Measurements from ENCODE around the gene ZNF66.
"Not testable (repeated sequence)": the region's sequence is repeated elsewhere in the genome, so short reads cannot be mapped to it uniquely, and the experiment has no call there.

The ZNF66 gene

GRCh38 chr19:20776083-20777076, at the start of gene ZNF66:
Gene ZNF66 (plus strand): TSS chr19:20776304. CDS start chr19:20776448, 144 bp downstream.
- in situ Hi-C loops (cut with MboI; ENCODE audit: low sequenced_read_pairs, unreplicated experiment): no loop called here
- peak; percentile 88 for DNase-seq (ENCODE audit: low spot score)
- TF ChIP-seq, protein P1, sequence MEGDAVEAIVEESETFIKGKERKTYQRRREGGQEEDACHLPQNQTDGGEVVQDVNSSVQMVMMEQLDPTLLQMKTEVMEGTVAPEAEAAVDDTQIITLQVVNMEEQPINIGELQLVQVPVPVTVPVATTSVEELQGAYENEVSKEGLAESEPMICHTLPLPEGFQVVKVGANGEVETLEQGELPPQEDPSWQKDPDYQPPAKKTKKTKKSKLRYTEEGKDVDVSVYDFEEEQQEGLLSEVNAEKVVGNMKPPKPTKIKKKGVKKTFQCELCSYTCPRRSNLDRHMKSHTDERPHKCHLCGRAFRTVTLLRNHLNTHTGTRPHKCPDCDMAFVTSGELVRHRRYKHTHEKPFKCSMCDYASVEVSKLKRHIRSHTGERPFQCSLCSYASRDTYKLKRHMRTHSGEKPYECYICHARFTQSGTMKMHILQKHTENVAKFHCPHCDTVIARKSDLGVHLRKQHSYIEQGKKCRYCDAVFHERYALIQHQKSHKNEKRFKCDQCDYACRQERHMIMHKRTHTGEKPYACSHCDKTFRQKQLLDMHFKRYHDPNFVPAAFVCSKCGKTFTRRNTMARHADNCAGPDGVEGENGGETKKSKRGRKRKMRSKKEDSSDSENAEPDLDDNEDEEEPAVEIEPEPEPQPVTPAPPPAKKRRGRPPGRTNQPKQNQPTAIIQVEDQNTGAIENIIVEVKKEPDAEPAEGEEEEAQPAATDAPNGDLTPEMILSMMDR (IDR thresholded peaks at IDR 0.05; ENCODE audit: borderline replicate concordance, control extremely low read depth, extremely low read depth, insufficient read depth, missing control alignments): no peak

DNA sequence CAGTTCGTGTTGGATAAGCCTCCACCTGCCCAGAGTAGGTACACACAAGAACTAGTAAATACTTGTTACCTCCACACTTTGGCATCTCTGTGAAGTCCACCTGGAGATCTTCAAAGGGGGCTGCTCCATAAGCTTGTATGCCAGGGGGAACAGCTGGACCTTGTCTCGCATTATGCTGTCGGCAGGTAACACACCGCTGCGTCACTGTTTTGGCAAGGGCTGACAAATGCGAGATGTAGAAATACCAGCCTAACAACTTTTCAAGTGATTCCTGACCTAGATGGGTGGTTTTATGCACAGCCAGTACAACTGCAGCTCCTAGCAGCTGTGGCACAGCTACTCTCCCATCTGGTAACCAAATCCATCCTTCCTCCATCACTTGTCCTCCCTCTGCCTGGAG, 25.9 kb upstream of the ZNF66 start:
- DNase-seq (ENCODE audit: low spot score); in situ Hi-C loops (cut with MboI; ENCODE audit: low sequenced_read_pairs, unreplicated experiment): not testable (repeated sequence)

DNA sequence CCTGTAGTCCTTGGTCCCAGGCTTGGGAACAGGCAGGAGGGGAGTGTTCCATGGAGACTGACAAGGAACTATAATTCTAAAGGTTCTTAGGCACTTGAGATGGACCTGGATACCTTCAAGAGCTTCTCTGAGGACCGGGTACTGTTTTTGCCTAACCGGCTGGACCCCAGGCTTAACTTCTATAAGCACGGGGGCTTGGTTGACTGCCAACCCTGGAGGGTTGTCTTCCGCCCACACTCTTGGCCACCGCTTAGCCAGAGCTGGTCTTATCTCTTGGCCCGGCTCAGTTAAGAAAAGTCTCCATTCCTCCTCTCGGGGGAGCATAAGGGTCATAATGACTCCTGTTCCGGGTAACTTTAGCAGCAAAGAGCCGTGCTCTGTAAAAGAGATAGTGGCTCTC, 23.8 kb upstream of the ZNF66 start:
- DNase-seq (ENCODE audit: low spot score); in situ Hi-C loops (cut with MboI; ENCODE audit: low sequenced_read_pairs, unreplicated experiment): not testable (repeated sequence)

- DNase-seq (ENCODE audit: low spot score); in situ Hi-C loops (cut with MboI; ENCODE audit: low sequenced_read_pairs, unreplicated experiment): not testable (repeated sequence)
These were observed 6.8 kb upstream of the ZNF66 start for GRCh38 chr19:20769225-20769736.

DNA sequence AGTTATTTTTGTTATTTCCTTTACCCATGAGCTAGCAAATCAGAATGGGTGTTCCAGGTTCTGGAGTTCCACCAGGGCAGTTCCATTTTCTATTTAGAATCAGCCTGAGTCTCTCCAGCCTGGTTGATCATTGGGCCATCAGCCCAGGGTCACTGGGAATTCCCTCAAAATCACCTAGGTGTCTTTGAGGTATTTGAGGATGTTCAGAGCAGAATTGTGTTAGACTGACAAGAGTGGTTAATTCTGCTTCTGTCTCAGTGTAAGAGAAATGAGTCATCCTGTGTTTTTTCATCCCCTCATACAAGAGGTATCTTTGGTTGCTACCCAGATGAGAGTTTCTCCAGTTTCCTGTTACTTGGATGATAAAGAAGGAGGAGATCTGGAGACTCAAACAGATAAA, 11.7 kb downstream of the ZNF66 start:
- TF ChIP-seq, protein P1 (IDR thresholded peaks at IDR 0.05; ENCODE audit: borderline replicate concordance, control extremely low read depth, extremely low read depth, insufficient read depth, missing control alignments): no peak
- no peak for DNase-seq (ENCODE audit: low spot score)
- in situ Hi-C loops (cut with MboI; ENCODE audit: low sequenced_read_pairs, unreplicated experiment): no loop called here

GRCh38 chr19:20791806-20792205, 15.7 kb downstream of the ZNF66 start:
- in situ Hi-C loops (cut with MboI; ENCODE audit: low sequenced_read_pairs, unreplicated experiment): no loop called here
- no peak for DNase-seq (ENCODE audit: low spot score)
- TF ChIP-seq, protein P1 (IDR thresholded peaks at IDR 0.05; ENCODE audit: borderline replicate concordance, control extremely low read depth, extremely low read depth, insufficient read depth, missing control alignments): no peak

- DNase-seq (ENCODE audit: low spot score); in situ Hi-C loops (cut with MboI; ENCODE audit: low sequenced_read_pairs, unreplicated experiment): not testable (repeated sequence)
These were observed 30.5 kb downstream of the ZNF66 start for GRCh38 chr19:20806311-20807262.

GRCh38 chr19:20840371-20840770, 64.3 kb downstream of the ZNF66 start:
- TF ChIP-seq, protein P1 (IDR thresholded peaks at IDR 0.05; ENCODE audit: borderline replicate concordance, control extremely low read depth, extremely low read depth, insufficient read depth, missing control alignments): no peak
- in situ Hi-C loops (cut with MboI; ENCODE audit: low sequenced_read_pairs, unreplicated experiment): no loop called here
- DNase-seq (ENCODE audit: low spot score): no peak
